Stimulated activated memory B cell treated with anti-CD40 and anti-IgM and Interleukin-4, amounts not matched to agents 10 μg/mL and 1 μg/mL and 100 μg/mL, for 72 hours (primary cell): Measurements from ENCODE around the gene EFCAB6.

Source experiments
- ATAC-seq: fragments of 150-1000 bp; cut with Tn5 transposase; 2 replicates; pipeline ENCODE4 v1.10.0; 2021
- H3K27ac Mint-ChIP-seq: one replicate; pipeline ENCODE4 v1.8.0; 2022; ENCODE audit warnings: mild to moderate bottlenecking, mixed read lengths
- H3K27me3 Mint-ChIP-seq: one replicate; pipeline ENCODE4 v1.8.0; 2022; ENCODE audit warnings: mixed read lengths
- H3K36me3 Mint-ChIP-seq: one replicate; pipeline ENCODE4 v1.8.0; 2022; ENCODE audit warnings: mixed read lengths
- H3K4me1 Mint-ChIP-seq: one replicate; pipeline ENCODE4 v1.8.0; 2022; ENCODE audit warnings: mixed read lengths
- H3K4me3 Mint-ChIP-seq: one replicate; pipeline ENCODE4 v1.8.0; 2022; ENCODE audit warnings: mild to moderate bottlenecking, moderate library complexity, mixed read lengths
- H3K9me3 Mint-ChIP-seq: one replicate; pipeline ENCODE4 v1.8.0; 2022; ENCODE audit warnings: mixed read lengths

EFCAB6 gene

DNA sequence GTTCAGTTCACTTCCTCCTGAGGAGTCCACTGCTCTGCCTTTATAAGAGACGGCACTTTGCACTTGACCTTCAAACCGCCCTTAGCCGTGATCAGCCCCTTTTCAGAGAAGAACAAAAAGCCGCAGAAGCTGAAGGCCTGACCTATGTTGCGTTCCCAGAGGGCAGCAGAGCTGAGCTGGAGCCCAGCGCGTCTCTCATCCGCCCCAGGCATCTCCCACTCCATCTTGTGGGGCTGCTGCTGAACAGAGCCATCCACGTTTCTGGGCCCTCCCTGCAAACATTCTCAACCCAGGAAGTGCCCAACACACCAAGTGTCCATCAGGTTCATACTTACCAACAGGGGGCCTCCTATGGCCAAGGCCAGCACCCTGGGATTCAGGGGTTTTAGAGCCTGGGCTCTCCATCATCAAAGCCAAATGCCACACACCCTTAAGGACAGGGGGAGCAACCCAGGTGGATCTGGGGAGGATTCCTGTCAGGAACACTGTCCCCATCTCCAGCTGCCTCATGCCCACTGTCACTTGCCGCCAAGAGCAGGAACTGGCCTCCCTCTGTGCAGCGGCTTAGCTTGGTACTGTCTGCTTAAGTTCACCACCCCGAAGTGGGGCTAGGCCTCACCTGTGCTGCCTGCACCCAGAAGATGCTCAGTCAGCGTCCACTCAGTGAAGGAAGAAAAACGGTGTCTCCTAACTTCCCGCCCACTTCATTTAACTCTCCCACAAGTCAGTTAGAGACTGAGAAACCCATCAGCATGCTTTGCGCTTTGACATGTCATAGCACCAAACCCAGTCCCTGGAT, 16.0 kb upstream of the EFCAB6 start:
- Mint-ChIP-seq H3K9me3 (no peaks in the 10 kb centered on the region), H3K27me3 (peaks cover 36% of the 10 kb centered on the region), H3K4me1 (no peaks in the 10 kb centered on the region), H3K27ac (no peak overlapping the region), H3K4me3 (no peak overlapping the region), H3K36me3 (no peaks in the 10 kb centered on the region)
- ATAC-seq: no peak

DNA sequence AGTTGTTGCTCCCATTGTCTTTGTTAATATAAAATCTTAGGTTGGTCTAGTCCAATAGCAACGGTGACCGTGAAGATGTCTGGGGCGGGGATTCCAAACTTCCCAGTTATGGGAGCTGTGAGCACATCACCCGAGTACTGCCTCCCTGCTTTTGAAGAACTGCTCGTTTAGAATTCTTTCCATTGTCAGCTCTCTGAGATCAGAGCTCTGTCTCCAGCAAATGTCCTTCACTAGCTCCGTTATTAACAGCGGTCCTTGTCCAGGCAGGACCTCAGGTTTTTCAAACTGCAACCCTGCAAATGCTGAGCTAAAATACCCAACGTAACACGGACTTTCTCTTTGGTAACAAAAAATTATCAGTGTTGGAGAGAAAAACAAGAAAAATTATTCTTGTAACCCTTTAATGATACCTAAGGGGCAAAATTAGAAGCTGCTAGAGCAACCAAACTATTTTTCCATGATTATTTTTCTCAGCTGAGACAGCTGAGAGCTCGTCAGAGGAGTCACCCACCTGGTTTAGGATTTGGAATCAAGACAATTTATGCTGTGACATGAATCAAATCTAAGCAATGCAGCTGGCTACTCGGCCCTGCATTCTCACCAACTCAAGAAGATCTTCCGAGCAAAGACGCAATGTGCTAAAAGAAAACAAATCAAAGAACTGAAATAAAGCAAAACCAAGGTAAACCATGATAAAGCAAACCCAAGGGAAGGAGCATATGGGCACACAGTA, 15.1 kb upstream of the EFCAB6 start:
- Mint-ChIP-seq H3K4me3 (no peak overlapping the region), H3K27ac (no peak overlapping the region), H3K9me3 (no peaks in the 10 kb centered on the region), H3K27me3 (peaks cover 36% of the 10 kb centered on the region), H3K4me1 (no peaks in the 10 kb centered on the region), H3K36me3 (no peaks in the 10 kb centered on the region)
- ATAC-seq: no peak

DNA sequence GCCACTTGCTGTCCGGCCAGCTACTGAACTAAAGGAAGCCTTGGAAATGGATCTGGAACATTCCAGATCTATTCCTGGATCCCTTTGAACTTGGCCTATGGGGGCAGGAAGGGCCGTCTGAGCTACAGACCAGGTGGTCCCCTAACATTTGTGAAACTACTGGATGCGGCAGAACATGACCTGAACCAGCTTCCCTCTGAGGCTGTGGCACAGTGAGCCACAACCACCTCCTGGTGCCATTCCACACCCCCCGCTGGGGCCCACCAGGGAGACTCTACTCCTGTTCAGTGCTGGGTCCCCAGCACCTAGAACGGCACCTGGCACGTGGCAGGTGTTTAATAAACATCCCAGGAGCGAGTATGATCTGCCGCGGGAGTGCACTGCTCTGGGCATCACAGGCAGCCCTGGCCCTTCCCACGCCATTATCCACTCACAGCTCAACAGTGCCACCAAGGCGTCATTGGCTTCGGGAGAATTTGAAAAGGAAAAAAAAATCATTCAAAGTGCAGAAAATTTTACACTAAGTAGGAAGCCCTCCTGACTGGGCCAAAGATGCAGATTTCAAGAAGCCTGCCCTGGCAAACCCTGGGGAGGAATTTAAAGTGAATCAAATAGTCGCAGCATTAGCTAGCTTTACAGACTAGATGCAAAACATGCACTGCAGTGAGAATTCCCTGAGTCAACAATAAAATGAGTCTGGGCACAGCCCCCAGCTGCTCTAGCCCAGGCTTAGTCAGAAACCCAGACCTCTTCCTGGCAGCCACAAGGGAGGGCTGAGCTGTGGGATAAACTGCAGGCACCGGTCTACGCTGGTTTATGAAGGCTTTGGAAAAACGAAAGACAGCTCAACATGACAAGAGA, 14.3 kb upstream of the EFCAB6 start:
- Mint-ChIP-seq H3K27me3 (peaks cover 44% of the 10 kb centered on the region), H3K4me3 (no peak overlapping the region), H3K4me1 (no peaks in the 10 kb centered on the region), H3K36me3 (no peaks in the 10 kb centered on the region), H3K9me3 (no peaks in the 10 kb centered on the region), H3K27ac (no peak overlapping the region)
- no peak for ATAC-seq

DNA sequence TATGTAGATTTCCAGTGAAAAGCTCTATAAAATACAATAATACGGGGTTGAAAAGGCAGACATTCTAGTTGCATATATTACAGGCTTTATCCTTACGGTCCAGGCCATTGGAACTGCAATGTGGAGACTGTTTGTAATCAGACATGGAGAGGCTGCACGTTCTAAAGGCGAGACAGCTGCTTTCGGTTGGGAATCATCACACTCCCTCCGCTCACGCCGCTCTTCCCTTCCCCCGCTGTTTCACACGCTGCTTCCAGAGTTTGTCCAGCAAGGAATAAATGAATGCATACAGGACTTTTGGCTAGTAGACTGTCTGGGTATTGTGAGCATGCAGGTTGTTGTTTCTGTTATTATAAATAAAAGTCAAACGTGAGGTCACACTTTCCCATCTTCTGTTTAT, 13.5 kb upstream of the EFCAB6 start:
- Mint-ChIP-seq H3K4me1 (no peaks in the 10 kb centered on the region), H3K4me3 (no peak overlapping the region), H3K36me3 (no peaks in the 10 kb centered on the region), H3K27ac (no peak overlapping the region), H3K9me3 (no peaks in the 10 kb centered on the region), H3K27me3 (peaks cover 51% of the 10 kb centered on the region)
- no peak for ATAC-seq

DNA sequence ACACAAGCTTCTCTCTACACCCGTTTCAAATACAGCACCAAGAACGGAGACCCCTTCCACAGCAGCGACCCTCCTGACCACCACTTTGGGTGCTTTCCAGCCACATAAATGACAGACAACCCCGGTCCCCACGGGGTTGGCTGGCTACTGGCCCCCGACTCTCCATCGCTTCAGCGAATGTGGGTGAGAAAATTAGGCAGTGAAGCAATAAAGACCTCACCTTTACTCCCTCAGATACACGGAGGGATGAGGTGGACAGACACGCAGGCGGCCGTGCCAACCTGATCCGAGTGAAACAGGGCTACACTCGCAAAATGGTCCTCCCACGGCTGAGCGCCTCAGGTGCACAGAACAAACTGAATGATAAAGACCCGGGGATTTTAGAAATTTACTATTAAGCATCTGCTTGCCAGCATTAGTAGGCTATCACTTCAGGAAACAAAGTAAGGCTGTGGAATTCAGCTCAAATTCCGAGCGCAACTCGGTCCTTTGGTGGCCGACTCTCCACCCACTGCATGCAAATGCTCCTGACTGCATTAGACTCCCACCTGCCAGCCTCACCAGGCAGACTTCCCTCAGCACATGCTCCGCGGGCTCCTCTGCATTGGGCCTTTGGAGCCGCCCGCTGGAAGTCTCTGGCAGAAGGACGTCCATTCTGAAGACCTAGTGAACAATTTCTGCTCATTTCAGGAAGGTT, 12.8 kb upstream of the EFCAB6 start:
- no peaks in the 10 kb centered on the region for H3K4me1 Mint-ChIP-seq
- no peak overlapping the region for H3K27ac Mint-ChIP-seq
- H3K27me3 Mint-ChIP-seq: peaks cover 55% of the 10 kb centered on the region
- no peak for ATAC-seq
- no peak overlapping the region for H3K4me3 Mint-ChIP-seq
- H3K36me3 Mint-ChIP-seq: no peaks in the 10 kb centered on the region
- H3K9me3 Mint-ChIP-seq: no peaks in the 10 kb centered on the region

DNA sequence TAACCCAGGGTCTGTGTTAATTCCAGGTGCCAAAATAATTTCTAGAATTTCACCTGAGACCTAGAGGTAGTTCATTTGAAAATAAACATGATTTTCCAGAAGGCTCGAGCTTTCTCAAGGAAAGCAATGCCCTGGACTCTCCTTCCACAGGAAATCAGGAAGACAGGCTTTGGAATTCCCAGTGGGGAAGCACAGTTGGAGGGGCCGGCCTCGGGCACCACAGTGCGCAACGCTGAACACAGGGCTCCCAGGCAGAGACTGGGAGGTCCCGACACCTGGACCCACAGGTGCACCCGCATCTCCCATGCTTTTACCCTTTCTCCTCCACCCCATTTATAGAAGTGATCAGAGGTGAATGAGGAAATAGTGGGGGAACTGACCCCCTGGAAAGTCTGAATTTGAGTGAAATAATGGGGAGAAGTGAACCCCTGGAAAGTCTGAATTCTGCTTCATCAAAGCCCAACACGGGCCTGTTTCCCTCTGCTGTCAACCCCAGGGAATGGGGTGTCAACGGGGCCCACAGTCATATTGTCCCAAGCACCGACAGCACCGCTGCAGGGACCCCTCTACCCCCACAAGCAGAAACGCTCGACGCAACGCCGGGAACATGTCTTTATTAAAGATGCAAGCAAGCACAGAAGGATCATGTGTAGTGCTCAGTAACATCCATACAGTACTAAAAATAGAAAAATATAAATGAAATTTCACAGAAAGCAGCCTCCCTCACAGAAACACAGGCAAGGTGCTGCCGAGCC, 12.0 kb upstream of the EFCAB6 start:
- no peak for ATAC-seq
- Mint-ChIP-seq H3K4me3 (no peak overlapping the region), H3K27ac (no peak overlapping the region), H3K27me3 (peaks cover 62% of the 10 kb centered on the region), H3K4me1 (no peaks in the 10 kb centered on the region), H3K36me3 (no peaks in the 10 kb centered on the region), H3K9me3 (no peaks in the 10 kb centered on the region)

DNA sequence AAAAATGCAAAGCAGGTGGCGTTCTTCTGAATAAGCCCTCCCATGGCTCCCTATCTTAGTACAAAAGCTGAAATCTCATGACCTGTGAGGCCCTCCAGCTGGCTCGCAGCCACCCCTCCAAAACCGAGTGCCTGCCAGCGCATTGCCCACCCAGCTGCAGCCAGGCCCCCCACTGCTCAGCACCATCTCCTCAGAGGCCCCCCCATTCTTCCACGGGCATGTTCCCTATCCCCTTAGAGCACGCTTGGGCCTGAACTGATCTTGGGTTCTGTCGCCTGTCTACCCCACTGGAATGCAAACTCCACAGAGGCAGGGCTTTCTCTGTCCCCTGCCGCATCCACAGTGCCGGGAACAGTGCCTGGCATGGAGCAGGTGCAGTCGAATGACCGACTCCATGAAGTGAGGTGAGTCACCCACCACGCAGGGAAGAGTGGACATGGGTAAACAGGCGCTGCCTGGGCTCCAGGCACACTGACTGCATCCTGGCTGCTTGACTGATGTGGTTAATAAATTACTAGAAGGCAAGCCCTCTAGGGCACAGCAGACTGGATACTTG, 11.3 kb upstream of the EFCAB6 start:
- no peak for ATAC-seq
- Mint-ChIP-seq H3K4me1 (no peaks in the 10 kb centered on the region), H3K27ac (no peak overlapping the region)

DNA sequence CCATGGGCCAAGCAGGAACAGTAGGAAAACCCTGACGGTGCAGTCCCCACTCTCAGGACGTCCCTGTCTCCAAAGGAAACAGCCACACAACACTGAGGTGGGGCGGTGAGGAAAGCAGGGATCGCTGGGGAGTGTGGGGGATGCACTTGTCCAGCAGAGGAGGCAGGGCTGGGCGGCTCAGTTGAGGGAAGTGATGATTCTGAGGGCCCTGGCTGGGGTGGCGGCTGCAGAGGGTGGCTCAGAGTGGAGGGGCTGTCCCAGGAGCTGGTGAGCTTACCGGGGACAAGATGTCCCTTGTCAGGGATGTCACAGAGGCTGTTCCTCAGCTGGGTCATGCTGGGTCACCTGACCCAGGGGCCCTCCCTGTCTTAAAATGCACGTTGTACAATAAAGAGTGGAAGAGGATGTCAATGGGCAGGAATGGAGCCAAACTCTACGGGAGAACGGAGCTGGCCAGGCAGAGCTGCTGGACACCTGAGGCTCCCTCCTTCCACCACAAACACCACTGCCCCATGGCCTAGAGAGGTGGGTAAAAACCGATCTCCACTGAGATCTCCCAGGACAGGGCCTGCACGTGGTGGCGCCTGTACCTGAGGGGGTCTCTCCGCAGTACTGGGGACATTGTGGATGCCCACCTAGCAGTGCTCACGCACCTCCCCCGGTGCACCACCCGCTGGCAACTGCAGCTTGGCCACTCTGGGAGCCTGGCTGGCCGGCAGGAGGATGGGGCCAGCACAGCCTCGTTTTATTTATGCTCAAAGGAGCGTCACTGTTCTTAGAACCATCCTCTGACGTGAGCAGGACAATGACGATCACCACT, 9.7 kb upstream of the EFCAB6 start:
- no peak overlapping the region for H3K4me3 Mint-ChIP-seq
- no peak overlapping the region for H3K27ac Mint-ChIP-seq
- H3K9me3 Mint-ChIP-seq: no peaks in the 10 kb centered on the region
- no peaks in the 10 kb centered on the region for H3K4me1 Mint-ChIP-seq
- ATAC-seq: no peak
- no peaks in the 10 kb centered on the region for H3K36me3 Mint-ChIP-seq
- peaks cover 62% of the 10 kb centered on the region for H3K27me3 Mint-ChIP-seq

More for the DNA sequence above, 11.3 kb upstream of the EFCAB6 start:
- Mint-ChIP-seq H3K27me3 (peaks cover 62% of the 10 kb centered on the region), H3K9me3 (no peaks in the 10 kb centered on the region), H3K4me3 (no peak overlapping the region), H3K36me3 (no peaks in the 10 kb centered on the region)

DNA sequence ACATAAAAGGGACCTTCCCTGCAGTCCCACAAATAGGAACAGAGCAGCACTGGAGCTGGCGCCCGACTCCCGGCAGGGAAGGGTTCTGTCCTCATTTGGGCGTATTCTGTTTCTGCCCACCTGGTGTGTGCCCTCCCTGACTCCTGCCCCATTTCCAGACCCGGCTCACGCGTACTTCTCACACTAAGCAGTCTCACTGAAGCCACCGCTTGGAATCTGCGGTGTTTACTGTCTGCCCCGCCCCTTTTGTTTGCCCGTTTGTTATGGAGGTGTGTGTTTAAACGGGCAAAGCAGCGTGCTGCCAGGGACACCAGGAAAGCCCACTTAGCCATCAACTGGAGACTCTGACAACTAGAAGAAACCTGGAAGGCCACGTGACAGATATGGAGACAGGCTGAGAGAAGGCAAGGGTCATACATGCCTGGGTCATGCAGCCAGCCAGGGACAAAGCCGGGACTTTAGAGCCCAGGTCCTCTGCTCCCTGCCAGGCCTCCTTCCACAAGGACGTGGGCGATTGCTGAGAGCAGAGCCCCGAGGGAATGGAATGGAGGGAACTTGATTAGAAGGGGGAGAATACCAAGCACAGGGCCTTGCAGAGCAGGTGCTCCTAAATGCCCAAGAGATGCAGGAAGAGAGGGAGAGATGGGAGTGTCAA, 8.7 kb upstream of the EFCAB6 start:
- Mint-ChIP-seq H3K27ac (no peak overlapping the region), H3K4me3 (no peak overlapping the region), H3K36me3 (no peaks in the 10 kb centered on the region), H3K9me3 (no peaks in the 10 kb centered on the region), H3K4me1 (no peaks in the 10 kb centered on the region), H3K27me3 (peaks cover 53% of the 10 kb centered on the region)
- ATAC-seq: no peak

DNA sequence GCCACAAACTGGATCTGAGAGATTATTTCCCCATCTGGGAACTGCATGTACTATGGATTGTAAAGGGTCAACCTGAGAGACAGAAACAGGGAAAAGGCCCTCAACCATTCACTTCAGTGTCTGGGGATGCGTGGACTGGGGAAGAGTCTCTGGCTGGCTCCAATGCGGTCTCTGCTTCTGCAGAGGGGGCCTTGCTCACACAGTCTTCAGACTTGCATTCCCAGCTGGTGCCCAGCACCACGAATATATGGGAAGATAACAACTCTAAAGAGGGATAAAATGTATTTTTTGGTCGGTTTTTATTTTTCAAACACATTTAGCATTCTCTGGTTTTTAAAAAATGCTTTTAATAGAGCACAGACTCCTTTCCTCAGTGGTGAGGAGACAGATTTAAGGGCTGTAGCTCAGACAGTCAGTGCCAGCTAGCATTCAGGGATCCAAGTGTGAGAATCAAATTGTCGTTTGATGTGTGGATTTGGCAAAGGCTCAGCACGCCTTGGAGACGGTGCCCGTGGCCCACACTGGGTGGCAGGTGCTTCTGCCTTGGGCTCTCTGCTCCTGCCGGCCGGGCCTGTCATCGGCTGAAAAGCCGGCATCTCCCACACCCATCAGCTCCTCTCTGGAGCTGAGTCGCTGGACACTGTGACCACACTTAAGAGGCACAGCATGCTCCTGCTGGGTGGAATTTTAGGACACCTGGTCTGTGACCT, 8.0 kb upstream of the EFCAB6 start:
- peaks cover 51% of the 10 kb centered on the region for H3K27me3 Mint-ChIP-seq
- H3K9me3 Mint-ChIP-seq: no peaks in the 10 kb centered on the region
- H3K4me1 Mint-ChIP-seq: no peaks in the 10 kb centered on the region
- ATAC-seq: no peak
- peaks cover 3% of the 10 kb centered on the region for H3K36me3 Mint-ChIP-seq
- H3K4me3 Mint-ChIP-seq: no peak overlapping the region
- H3K27ac Mint-ChIP-seq: no peak overlapping the region

DNA sequence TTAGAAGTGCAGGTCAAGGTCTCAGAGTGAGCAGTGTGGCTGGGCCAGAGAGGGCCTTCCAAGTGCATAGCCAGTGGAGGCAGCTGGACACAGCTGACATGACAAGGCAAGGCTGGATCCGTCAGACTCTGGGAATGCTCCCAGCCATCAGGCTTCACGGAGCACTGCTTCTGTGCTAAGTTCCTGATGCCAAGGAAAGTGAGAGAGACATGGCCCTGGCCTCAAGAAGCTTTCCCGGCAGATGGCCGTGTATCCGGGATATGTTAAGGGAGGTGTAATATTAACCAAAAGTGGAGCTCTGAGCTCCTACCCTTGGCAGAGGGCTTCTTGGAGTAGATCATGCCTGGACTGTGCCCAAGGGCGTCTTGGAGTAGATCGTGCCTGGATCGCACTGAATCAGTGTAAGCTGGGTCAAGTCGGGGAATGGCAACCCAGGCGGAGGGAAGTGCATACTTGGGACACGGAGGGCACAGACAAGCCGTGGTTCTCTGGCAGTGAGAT, 7.4 kb upstream of the EFCAB6 start:
- Mint-ChIP-seq H3K27ac (no peak overlapping the region), H3K36me3 (peaks cover 4% of the 10 kb centered on the region), H3K9me3 (no peaks in the 10 kb centered on the region), H3K4me1 (no peaks in the 10 kb centered on the region), H3K27me3 (peaks cover 45% of the 10 kb centered on the region), H3K4me3 (no peak overlapping the region)
- no peak for ATAC-seq

DNA sequence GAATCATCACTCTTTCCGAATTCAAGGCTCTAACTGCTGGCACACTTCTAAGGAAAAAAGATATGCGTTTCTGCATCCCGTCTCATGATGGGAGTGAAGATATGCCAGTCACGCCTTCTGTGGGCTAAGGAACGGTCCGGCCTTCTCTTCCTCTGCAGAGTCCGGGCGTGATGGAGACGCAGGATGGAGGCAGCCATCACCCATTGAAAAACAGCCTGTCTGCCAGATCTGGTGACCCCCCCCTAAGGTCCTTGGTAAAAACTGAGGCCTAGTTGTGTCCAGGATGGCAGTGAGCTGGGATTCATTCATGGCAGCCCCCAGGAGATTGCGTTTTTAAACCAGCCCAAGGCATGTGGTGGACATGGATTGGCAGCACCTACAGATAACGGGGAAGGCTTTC, 6.9 kb upstream of the EFCAB6 start:
- Mint-ChIP-seq H3K27me3 (peaks cover 42% of the 10 kb centered on the region), H3K27ac (no peak overlapping the region), H3K4me1 (no peaks in the 10 kb centered on the region), H3K9me3 (no peaks in the 10 kb centered on the region), H3K4me3 (no peak overlapping the region), H3K36me3 (peaks cover 4% of the 10 kb centered on the region)
- no peak for ATAC-seq
